Measurements from ENCODE around the gene GRIK4.

Gene GRIK4

DNA sequence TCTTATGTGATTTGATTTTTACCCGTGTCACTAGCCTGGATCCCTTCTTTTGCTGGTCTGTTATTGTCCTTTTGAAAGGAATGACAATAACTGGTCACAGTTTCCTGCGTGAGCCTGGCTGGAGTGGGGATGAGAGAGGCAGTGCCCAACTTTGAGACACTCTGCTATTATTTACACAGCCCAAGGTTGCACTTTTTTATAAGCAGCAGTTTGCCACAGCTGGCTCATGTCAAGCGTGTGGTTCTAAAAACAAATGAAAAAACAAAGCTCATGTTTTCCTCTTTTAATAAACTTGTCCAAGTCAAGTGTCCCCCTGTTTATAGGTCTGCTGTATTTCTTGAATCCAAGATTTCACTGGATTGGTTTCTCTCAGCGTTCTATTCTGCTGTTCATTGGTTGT, 201.3 kb downstream of the GRIK4 start:
- in situ Hi-C loops (cut with HindIII; ENCODE audit: low sequenced_read_pairs) = no loop called here
- DNase-seq (ENCODE audit: low read depth, low spot score) = no peak
- H3K4me3 ChIP-seq (ENCODE audit: low read depth, low read length) = no peak overlapping the region
- TF ChIP-seq, protein P1, sequence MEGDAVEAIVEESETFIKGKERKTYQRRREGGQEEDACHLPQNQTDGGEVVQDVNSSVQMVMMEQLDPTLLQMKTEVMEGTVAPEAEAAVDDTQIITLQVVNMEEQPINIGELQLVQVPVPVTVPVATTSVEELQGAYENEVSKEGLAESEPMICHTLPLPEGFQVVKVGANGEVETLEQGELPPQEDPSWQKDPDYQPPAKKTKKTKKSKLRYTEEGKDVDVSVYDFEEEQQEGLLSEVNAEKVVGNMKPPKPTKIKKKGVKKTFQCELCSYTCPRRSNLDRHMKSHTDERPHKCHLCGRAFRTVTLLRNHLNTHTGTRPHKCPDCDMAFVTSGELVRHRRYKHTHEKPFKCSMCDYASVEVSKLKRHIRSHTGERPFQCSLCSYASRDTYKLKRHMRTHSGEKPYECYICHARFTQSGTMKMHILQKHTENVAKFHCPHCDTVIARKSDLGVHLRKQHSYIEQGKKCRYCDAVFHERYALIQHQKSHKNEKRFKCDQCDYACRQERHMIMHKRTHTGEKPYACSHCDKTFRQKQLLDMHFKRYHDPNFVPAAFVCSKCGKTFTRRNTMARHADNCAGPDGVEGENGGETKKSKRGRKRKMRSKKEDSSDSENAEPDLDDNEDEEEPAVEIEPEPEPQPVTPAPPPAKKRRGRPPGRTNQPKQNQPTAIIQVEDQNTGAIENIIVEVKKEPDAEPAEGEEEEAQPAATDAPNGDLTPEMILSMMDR (IDR thresholded peaks at IDR 0.05; ENCODE audit: low read depth, low read length) = no peak

DNA sequence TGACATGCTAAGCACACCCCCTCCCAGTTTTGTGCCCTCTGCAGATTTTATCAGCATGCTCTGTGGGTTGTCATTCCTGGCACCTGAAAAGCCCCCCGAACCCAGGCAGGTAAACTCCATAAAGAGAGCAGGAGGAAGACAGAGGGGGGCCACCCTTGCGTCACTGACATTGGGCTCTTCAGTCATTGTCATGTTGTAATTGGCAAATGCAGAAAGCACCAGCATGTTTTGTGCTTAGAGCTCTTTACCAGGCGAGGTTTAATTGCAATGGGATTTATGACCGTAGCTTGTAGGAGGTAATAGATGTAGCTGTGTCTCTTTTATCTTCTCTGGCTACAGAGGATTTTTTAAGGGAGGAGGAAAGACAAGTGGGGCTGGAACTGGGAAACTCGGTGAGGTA, 201.7 kb downstream of the GRIK4 start:
- DNase-seq (ENCODE audit: low read depth, low spot score) = no peak
- in situ Hi-C loops (cut with HindIII; ENCODE audit: low sequenced_read_pairs) = no loop called here
- TF ChIP-seq, protein P1 (IDR thresholded peaks at IDR 0.05; ENCODE audit: low read depth, low read length) = no peak
- H3K4me3 ChIP-seq (ENCODE audit: low read depth, low read length) = no peak overlapping the region

DNA sequence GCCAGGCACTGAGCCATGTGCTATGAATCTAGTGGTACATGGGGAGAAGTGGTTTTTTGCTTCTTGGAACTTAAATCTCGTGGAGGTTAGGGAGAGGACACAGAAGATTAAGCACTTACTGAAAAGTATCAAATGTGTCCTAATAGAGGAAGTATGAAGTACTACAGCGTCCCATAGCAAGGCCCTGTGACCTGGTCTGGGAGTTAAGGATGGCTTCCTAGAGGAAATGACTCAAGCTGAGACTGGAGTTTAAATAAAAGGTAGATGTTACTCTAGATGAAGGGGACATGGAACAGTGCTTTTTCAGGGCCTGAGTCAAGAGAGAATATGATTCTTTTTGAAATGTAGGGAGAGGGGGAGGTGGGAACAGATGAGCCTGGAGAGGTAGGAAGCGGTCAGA, 202.9 kb downstream of the GRIK4 start:
- in situ Hi-C loops (cut with HindIII; ENCODE audit: low sequenced_read_pairs) = no loop called here
- DNase-seq (ENCODE audit: low read depth, low spot score) = peak; percentile 27
- H3K4me3 ChIP-seq (ENCODE audit: low read depth, low read length) = no peak overlapping the region
- TF ChIP-seq, protein P1 (IDR thresholded peaks at IDR 0.05; ENCODE audit: low read depth, low read length) = no peak

DNA sequence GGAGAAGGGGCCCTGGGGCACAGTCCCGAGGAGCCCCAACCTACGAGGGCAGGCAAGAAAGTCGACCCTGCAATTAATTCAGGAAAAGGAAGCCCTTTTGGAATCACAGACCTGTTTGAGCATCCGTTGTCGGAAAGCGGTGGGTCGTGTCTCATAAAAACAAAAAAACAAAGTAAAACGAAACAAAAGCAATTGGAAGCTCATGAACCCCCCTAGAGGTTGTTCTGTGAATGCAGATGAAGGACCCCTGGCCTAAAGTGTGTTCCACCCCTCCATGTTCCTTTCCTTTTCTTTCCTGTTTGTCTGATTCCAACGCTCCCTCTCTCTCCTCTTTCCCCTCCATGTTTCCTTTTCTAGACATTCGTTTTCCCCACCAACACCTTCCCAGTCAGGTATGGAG, 203.7 kb downstream of the GRIK4 start:
- DNase-seq (ENCODE audit: low read depth, low spot score) = no peak
- no peak overlapping the region for H3K4me3 ChIP-seq (ENCODE audit: low read depth, low read length)
- TF ChIP-seq, protein P1 (IDR thresholded peaks at IDR 0.05; ENCODE audit: low read depth, low read length) = peak; percentile 51
- in situ Hi-C loops (cut with HindIII; ENCODE audit: low sequenced_read_pairs) = no loop called here

DNA sequence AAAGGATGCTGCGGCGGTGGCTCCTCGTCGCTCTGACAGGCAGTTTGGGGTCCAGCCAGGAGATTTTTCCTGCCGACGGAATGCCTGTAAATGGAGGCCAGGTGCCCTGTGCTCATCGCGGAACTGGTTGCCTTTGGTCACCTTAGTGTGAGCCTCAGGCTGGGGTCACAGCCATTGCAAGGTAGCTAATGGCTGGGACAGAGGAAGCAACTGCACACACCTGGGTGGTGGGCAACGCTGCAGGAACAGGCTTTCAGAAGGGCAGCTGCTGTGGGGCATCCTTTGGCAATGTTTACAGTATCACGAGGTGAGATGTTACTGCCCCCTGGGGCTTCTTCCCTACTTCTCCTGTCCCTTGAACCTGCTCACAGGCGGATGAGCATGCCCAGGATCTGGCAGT, 205.5 kb downstream of the GRIK4 start:
- TF ChIP-seq, protein P1 (IDR thresholded peaks at IDR 0.05; ENCODE audit: low read depth, low read length) = no peak
- no peak overlapping the region for H3K4me3 ChIP-seq (ENCODE audit: low read depth, low read length)
- no peak for DNase-seq (ENCODE audit: low read depth, low spot score)
- in situ Hi-C loops (cut with HindIII; ENCODE audit: low sequenced_read_pairs) = no loop called here

DNA sequence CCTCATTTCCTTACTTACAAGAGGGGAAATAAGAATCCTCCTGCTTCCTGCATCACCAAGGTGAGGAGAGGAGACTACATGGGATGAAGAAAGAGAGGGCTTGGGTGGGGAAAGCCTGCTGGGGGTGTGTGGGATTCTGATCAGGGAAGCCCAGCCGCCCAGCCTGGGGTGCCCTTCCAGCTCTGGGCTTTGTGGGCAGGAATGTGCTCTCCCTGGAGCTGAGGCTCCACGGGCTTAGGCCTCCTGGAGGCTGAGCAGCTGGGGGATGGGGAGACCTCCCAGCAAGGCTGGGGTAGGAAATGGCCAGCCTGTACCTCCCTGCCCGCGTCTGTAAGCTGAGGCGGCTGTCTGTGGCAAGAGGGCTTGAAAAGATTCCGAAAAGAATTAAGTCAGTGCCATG, 206.1 kb downstream of the GRIK4 start:
- TF ChIP-seq, protein P1 (IDR thresholded peaks at IDR 0.05; ENCODE audit: low read depth, low read length) = no peak
- no peak overlapping the region for H3K4me3 ChIP-seq (ENCODE audit: low read depth, low read length)
- in situ Hi-C loops (cut with HindIII; ENCODE audit: low sequenced_read_pairs) = no loop called here
- no peak for DNase-seq (ENCODE audit: low read depth, low spot score)

DNA sequence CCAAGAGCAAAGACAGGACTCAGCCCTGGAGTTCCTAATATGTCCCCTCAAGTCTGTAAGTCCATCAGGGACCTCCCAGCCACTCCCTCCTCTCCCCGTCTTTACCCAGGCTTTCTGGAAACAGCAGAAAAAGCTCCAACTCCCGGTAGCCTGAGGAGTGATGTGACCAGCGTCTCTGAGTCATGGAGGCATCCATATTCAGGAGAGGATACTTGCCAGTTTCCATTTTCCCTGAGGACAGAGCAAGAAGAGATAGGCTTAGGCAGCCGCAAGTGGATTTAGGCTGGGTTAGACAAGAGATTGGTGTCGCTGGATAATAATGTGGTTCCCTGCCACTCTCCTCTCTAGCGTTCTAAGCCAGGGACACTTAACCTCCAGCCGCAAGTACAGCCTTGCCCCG, 206.6 kb downstream of the GRIK4 start:
- in situ Hi-C loops (cut with HindIII; ENCODE audit: low sequenced_read_pairs) = no loop called here
- DNase-seq (ENCODE audit: low read depth, low spot score) = no peak
- TF ChIP-seq, protein P1 (IDR thresholded peaks at IDR 0.05; ENCODE audit: low read depth, low read length) = no peak
- H3K4me3 ChIP-seq (ENCODE audit: low read depth, low read length) = no peak overlapping the region

Data from astrocyte of the spinal cord (primary cell).